DND-41 (cell line): ENCODE data around the gene KRT77.

ENCODE experiments used
- EZH2 ChIP-seq: IDR thresholded peaks from 3 replicates; pipeline ENCODE4 v1.6.1; 2012; ENCODE audit warnings: borderline replicate concordance, low read depth, mild to moderate bottlenecking, moderate library complexity, low read length, inconsistent platforms; ENCODE audit not compliant: severe bottlenecking
- TF ChIP-seq, protein P1 (sequence below): IDR thresholded peaks from 2 replicates; pipeline ENCODE4 v1.5.1; 2012; ENCODE audit warnings: borderline replicate concordance, low read length, moderate library complexity, mild to moderate bottlenecking; ENCODE audit not compliant: poor library complexity, severe bottlenecking; ENCODE audit errors: extremely low read depth

GRCh38 chr12:52647601-52648000 lies 55.7 kb downstream of the KRT77 start:
- TF ChIP-seq, protein P1, sequence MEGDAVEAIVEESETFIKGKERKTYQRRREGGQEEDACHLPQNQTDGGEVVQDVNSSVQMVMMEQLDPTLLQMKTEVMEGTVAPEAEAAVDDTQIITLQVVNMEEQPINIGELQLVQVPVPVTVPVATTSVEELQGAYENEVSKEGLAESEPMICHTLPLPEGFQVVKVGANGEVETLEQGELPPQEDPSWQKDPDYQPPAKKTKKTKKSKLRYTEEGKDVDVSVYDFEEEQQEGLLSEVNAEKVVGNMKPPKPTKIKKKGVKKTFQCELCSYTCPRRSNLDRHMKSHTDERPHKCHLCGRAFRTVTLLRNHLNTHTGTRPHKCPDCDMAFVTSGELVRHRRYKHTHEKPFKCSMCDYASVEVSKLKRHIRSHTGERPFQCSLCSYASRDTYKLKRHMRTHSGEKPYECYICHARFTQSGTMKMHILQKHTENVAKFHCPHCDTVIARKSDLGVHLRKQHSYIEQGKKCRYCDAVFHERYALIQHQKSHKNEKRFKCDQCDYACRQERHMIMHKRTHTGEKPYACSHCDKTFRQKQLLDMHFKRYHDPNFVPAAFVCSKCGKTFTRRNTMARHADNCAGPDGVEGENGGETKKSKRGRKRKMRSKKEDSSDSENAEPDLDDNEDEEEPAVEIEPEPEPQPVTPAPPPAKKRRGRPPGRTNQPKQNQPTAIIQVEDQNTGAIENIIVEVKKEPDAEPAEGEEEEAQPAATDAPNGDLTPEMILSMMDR: no peak
- TF ChIP-seq EZH2: no peak
